K562 (cell line): ENCODE measurements around the gene SETD5.
A peak's percentile ranks its signal among the peaks of the same experiment; 100 is the strongest.

Source experiments
- CREB1 ChIP-seq, 2 experiments: sonication (generic) in 1 of 2; formaldehyde crosslinking in 1 of 2; IDR thresholded peaks; 2 replicates each; pipeline versions ENCODE4 v1.6.1 to v1.8.0; 2012 to 2022; ENCODE audit warnings: inconsistent platforms in 1 of 2, mild to moderate bottlenecking in 1 of 2, missing genetic modification reagents in 1 of 2, moderate library complexity in 1 of 2
- ETS2 ChIP-seq: IDR thresholded peaks from 2 replicates; pipeline ENCODE4 v1.6.1; 2016; ENCODE audit warnings: borderline replicate concordance, missing genetic modification characterization, mild to moderate bottlenecking, moderate library complexity, missing compliant biosample characterization; ENCODE audit not compliant: poor library complexity, severe bottlenecking
- IRF2 ChIP-seq: sonication (generic); formaldehyde crosslinking; IDR thresholded peaks from 2 replicates; pipeline ENCODE4 v1.8.1; 2022; ENCODE audit warnings: mild to moderate bottlenecking, missing genetic modification reagents
- MAFF ChIP-seq: IDR thresholded peaks from 2 replicates; pipeline ENCODE4 v1.6.1; 2012; ENCODE audit warnings: low read length, improper control_type of control experiment
- PHB2 ChIP-seq: fragments of 450-650 bp; IDR thresholded peaks from 2 replicates; pipeline ENCODE4 v1.6.1; 2017; ENCODE audit warnings: low read depth
- POLR2A ChIP-seq: fragments of 450-650 bp; conservative IDR thresholded peaks from 2 replicates; pipeline ENCODE4 v1.6.1; 2016
- RAD21 ChIP-seq, 2 experiments: fragments of 250-450 bp in 1 of 2; fragments of 450-650 bp in 1 of 2; sonication (Bioruptor Pico) in 1 of 2; formaldehyde crosslinking in 1 of 2; IDR thresholded peaks in 1 of 2; conservative IDR thresholded peaks in 1 of 2; 2 replicates each; pipeline versions ENCODE4 v1.4.0 to v1.8.0; 2020 to 2022; ENCODE audit warnings: mild to moderate bottlenecking in 2 of 2, moderate library complexity in 1 of 2
- SETDB1 ChIP-seq: IDR thresholded peaks from one replicate; pipeline ENCODE4 v1.6.1; 2012; ENCODE audit warnings: low read length, control low read depth, inconsistent platforms
- ZFP1 ChIP-seq: fragments of 450-650 bp; formaldehyde crosslinking; IDR thresholded peaks from 2 replicates; pipeline ENCODE4 v1.4.0; 2020; ENCODE audit warnings: mild to moderate bottlenecking, mixed read lengths
- TF ChIP-seq, protein P1 (sequence below), 3 experiments: IDR thresholded peaks in 2 of 3; conservative IDR thresholded peaks in 1 of 3; 2 replicates each; pipeline ENCODE4 v1.5.1; 2011 to 2012; ENCODE audit warnings: low read length in 3 of 3, mild to moderate bottlenecking in 3 of 3, control low read depth in 2 of 3, improper control_type of control experiment in 1 of 3, inconsistent platforms in 1 of 3, low read depth in 1 of 3, mixed read lengths in 1 of 3, moderate library complexity in 1 of 3; ENCODE audit not compliant: insufficient read depth in 2 of 3
- TF ChIP-seq, protein P2 (sequence below): fragments of 250-450 bp; sonication (Bioruptor Pico); IDR thresholded peaks from 2 replicates; pipeline ENCODE4 v1.8.0; 2022; ENCODE audit warnings: moderate library complexity, mild to moderate bottlenecking, inconsistent platforms

DNA sequence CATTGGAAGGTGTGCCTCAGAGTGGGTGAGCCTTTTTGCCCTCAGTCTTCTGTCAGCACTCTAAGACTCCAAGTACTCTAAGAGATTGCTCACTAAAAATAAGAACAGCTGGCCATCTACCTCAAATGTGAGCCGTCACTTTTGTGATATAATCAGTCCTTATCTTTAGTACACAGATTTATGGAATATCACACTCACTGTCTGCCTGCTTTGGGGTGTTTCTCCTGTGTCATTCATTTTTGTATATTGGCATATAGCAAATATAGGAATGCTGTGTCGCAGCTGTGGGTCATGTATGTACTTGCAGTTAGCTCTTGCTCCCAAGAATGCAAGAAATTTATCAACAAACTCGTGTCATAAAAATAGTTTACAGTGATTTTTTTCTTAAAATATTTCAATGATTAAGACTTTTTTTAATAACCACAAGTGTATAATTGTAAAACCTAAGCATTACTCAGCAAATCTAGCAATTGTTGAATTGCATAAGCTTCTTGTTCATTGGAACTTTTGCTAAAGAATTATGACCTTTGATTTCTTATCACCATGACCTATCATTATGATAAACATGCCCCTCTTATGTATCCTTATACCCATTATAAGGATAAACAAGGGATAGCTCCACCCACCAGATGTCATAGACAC, 18.8 kb downstream of the SETD5 start:
- no peak for TF ChIP-seq ZFP1 (CRISPR knock-in tag)
- TF ChIP-seq PHB2, result no peak
- no peak for TF ChIP-seq ETS2 (tag)
- TF ChIP-seq, protein P1, sequence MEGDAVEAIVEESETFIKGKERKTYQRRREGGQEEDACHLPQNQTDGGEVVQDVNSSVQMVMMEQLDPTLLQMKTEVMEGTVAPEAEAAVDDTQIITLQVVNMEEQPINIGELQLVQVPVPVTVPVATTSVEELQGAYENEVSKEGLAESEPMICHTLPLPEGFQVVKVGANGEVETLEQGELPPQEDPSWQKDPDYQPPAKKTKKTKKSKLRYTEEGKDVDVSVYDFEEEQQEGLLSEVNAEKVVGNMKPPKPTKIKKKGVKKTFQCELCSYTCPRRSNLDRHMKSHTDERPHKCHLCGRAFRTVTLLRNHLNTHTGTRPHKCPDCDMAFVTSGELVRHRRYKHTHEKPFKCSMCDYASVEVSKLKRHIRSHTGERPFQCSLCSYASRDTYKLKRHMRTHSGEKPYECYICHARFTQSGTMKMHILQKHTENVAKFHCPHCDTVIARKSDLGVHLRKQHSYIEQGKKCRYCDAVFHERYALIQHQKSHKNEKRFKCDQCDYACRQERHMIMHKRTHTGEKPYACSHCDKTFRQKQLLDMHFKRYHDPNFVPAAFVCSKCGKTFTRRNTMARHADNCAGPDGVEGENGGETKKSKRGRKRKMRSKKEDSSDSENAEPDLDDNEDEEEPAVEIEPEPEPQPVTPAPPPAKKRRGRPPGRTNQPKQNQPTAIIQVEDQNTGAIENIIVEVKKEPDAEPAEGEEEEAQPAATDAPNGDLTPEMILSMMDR (IDR thresholded peaks at IDR 0.05 in 2 of 3, conservative IDR thresholded peaks at IDR 0.05 in 1 of 3; ENCODE audit: insufficient read depth in 2 of 3, low read depth in 1 of 3, low read length in 3 of 3), result no peak
- TF ChIP-seq MAFF, result 0 out of 2 replicates have a peak, but pooled peaks have one; percentile 15
- no peak for TF ChIP-seq RAD21 (CRISPR knock-in tag; conservative IDR thresholded peaks at IDR 0.05 in 1 of 2, IDR thresholded peaks at IDR 0.05 in 1 of 2)
- TF ChIP-seq SETDB1, result no peak
- TF ChIP-seq POLR2A, result no peak
- no peak for TF ChIP-seq CREB1 (IDR thresholded peaks at IDR 0.05)
- no peak for TF ChIP-seq CREB1 (CRISPR knock-in tag; IDR thresholded peaks at IDR 0.05)
- TF ChIP-seq, protein P2, sequence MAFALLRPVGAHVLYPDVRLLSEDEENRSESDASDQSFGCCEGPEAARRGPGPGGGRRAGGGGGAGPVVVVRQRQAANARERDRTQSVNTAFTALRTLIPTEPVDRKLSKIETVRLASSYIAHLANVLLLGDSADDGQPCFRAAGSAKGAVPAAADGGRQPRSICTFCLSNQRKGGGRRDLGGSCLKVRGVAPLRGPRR (CRISPR knock-in tag), result no peak
- TF ChIP-seq IRF2 (CRISPR knock-in tag), result no peak
